ENCODE measurements around the gene B4GALT7.

DNA sequence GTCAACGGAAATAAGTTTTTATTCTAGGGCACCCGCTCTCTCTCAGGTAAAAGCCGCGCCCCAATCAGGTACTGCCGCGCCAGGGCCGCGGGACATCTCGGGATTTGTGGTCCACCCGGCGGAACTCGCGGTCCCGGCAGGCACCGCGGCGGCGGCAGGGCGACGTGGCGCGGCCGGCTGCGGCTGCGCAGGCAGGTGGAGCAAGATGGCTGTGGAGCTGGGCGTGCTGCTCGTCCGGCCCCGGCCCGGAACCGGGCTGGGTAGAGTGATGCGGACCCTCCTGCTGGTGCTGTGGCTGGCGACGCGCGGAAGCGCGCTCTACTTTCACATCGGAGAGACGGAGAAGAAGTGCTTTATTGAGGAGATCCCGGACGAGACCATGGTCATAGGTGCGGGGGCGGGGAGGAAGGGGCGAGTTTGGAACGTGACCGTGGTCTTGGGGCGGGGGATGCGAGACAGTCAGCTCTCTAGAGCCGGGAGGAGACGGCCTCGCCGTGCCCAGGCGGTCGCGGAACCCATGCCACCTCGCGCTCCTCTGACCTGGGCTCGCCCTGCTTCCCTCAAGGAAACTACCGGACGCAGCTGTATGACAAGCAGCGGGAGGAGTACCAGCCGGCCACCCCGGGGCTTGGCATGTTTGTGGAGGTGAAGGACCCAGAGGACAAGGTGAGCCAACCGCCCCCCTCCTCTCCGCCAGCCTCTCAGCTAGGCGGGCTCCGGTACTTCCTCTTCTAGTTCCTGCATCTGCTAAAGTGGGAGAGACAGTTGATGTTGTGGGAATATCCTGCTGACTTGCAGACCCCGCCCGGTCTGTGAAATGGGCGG is 7.7 kb upstream of the B4GALT7 start, which contains the start of gene TMED9:
- TF ChIP-seq, protein P1, sequence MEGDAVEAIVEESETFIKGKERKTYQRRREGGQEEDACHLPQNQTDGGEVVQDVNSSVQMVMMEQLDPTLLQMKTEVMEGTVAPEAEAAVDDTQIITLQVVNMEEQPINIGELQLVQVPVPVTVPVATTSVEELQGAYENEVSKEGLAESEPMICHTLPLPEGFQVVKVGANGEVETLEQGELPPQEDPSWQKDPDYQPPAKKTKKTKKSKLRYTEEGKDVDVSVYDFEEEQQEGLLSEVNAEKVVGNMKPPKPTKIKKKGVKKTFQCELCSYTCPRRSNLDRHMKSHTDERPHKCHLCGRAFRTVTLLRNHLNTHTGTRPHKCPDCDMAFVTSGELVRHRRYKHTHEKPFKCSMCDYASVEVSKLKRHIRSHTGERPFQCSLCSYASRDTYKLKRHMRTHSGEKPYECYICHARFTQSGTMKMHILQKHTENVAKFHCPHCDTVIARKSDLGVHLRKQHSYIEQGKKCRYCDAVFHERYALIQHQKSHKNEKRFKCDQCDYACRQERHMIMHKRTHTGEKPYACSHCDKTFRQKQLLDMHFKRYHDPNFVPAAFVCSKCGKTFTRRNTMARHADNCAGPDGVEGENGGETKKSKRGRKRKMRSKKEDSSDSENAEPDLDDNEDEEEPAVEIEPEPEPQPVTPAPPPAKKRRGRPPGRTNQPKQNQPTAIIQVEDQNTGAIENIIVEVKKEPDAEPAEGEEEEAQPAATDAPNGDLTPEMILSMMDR (conservative IDR thresholded peaks at IDR 0.05; ENCODE audit: low read depth, low read length): no peak
- TF ChIP-seq EZH2 (IDR thresholded peaks at IDR 0.05; ENCODE audit: borderline replicate concordance, low read depth, low read length, poor library complexity, severe bottlenecking): no peak
